Measurements from ENCODE around the gene SYNJ1. TPM values are rescaled to one million over a fixed set of nuclear protein-coding genes. Genes with fewer than 3 reads are reported as not detected.

The SYNJ1 gene
- total RNA-seq, 1 donor from 2014 or later: 20.5 TPM

DNA sequence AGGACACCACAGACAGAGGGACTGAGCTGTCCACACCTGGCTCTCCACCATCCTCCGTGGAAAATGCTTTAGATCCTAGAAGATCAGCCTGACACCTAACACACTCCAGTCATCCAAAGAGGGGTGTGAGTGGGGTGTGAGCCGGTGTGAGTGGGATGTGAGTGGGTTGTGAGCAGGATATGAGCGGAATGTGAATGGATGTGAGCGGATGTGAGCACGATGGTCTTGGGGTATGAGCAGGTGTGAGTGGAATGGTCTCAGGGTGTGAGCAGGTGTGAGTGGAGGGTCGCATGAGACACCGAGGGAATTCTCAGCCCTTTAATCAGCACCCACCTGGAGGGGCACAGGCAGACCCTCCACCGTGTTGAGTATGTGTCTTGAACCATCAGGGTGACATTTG is 143.3 kb downstream of the SYNJ1 start:
- intact Hi-C loops (cut with micrococcal nuclease): no loop called here

- intact Hi-C loops (cut with micrococcal nuclease): no loop called here
Observed at GRCh38 chr21:32581732-32582131, 146.1 kb downstream of the SYNJ1 start.

DNA sequence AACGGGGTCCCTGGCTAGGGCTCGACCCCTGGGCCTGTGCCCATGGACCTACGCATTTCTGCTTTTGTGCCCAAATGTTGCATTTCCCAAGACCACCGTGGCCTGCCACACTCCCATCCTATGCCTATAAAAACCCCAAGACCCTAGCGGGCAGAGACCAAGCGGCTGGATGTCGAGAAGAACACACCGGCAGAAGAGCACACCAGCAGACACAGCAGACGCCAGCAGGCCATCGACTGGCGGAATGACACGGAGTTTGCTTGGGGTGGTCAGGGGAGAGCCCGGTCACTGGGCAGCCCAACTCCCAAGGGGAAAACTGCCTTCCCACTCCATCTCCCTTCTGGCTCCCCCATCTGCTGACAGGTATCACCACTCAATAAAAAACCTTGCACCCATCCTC is 146.9 kb downstream of the SYNJ1 start:
- intact Hi-C loops (cut with micrococcal nuclease): no loop called here

Other genes starting within 250 kb of the SYNJ1 start
- 0.70 and 1.2 TPM in 2 replicates for gene TCP10L, start 142.5 kb downstream of the SYNJ1 start, total RNA-seq
- gene CFAP298, start 115.6 kb downstream of the SYNJ1 start, total RNA-seq: 39.3 and 39.6 TPM in 2 replicates
- 52.4 and 56.5 TPM in 2 replicates for gene PAXBP1, start 43.7 kb upstream of the SYNJ1 start, total RNA-seq